Measurements from ENCODE around the gene CADM3. TPM values are rescaled to one million over a fixed set of nuclear protein-coding genes. Genes with fewer than 3 reads are reported as not detected.

The CADM3 gene
- total RNA-seq, 1 donor from 2014 or later = 18.2 TPM

GRCh38 chr1:159144571-159144970, 26.8 kb upstream of the CADM3 start:
- Histone ChIP-seq H3K4me3 (ENCODE audit: insufficient read depth, low read depth, low read length) (no peak overlapping the region), H3K9me3 (ENCODE audit: insufficient read depth, low read depth, low read length) (no peaks in the 10 kb centered on the region), H3K79me2 (ENCODE audit: insufficient read depth, low read length) (no peaks in the 10 kb centered on the region), H3K36me3 (ENCODE audit: insufficient read depth, low read length) (no peaks in the 10 kb centered on the region), H3K4me2 (ENCODE audit: low read length) (no peak overlapping the region), H4K20me1 (ENCODE audit: insufficient read depth, low read length) (no peaks in the 10 kb centered on the region), H3K9ac (ENCODE audit: low read length) (no peak overlapping the region), H3K4me1 (ENCODE audit: insufficient read depth, low read length) (no peaks in the 10 kb centered on the region), H2AFZ (ENCODE audit: low read depth, low read length) (no peak overlapping the region), H3K27ac (ENCODE audit: low read depth, low read length) (no peak overlapping the region), H3K27me3 (ENCODE audit: insufficient read depth, low read length) (no peaks in the 10 kb centered on the region)
- TF ChIP-seq, protein P1, sequence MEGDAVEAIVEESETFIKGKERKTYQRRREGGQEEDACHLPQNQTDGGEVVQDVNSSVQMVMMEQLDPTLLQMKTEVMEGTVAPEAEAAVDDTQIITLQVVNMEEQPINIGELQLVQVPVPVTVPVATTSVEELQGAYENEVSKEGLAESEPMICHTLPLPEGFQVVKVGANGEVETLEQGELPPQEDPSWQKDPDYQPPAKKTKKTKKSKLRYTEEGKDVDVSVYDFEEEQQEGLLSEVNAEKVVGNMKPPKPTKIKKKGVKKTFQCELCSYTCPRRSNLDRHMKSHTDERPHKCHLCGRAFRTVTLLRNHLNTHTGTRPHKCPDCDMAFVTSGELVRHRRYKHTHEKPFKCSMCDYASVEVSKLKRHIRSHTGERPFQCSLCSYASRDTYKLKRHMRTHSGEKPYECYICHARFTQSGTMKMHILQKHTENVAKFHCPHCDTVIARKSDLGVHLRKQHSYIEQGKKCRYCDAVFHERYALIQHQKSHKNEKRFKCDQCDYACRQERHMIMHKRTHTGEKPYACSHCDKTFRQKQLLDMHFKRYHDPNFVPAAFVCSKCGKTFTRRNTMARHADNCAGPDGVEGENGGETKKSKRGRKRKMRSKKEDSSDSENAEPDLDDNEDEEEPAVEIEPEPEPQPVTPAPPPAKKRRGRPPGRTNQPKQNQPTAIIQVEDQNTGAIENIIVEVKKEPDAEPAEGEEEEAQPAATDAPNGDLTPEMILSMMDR (IDR thresholded peaks at IDR 0.05; ENCODE audit: insufficient read depth, low read depth, low read length) = no peak
- TF ChIP-seq EZH2 (IDR thresholded peaks at IDR 0.05; ENCODE audit: insufficient read depth, low read length) = no peak
- Mint-ChIP-seq H3K27ac (ENCODE audit: unreplicated experiment) (no peak overlapping the region), H3K4me3 (ENCODE audit: unreplicated experiment) (no peak overlapping the region), H3K27me3 (ENCODE audit: low read depth, unreplicated experiment) (peaks cover 3% of the 10 kb centered on the region), H3K4me1 (ENCODE audit: low read depth, unreplicated experiment) (no peaks in the 10 kb centered on the region), H3K36me3 (ENCODE audit: low read depth, unreplicated experiment) (no peaks in the 10 kb centered on the region), H3K9me3 (ENCODE audit: unreplicated experiment) (peaks cover 3% of the 10 kb centered on the region)
- FAIRE-seq (peak; percentile 32), DNase-seq (ENCODE audit: low read depth) (no peak)

GRCh38 chr1:159146980-159147379, 24.4 kb upstream of the CADM3 start:
- Mint-ChIP-seq H3K27ac (ENCODE audit: unreplicated experiment) (no peak overlapping the region), H3K4me1 (ENCODE audit: low read depth, unreplicated experiment) (no peaks in the 10 kb centered on the region), H3K4me3 (ENCODE audit: unreplicated experiment) (no peak overlapping the region), H3K36me3 (ENCODE audit: low read depth, unreplicated experiment) (no peaks in the 10 kb centered on the region), H3K9me3 (ENCODE audit: unreplicated experiment) (peaks cover 5% of the 10 kb centered on the region), H3K27me3 (ENCODE audit: low read depth, unreplicated experiment) (no peaks in the 10 kb centered on the region)
- no peaks in the 10 kb centered on the region for H4K20me1 ChIP-seq (ENCODE audit: insufficient read depth, low read length)
- H2AFZ ChIP-seq (ENCODE audit: low read depth, low read length) = no peak overlapping the region
- no peak overlapping the region for H3K9ac ChIP-seq (ENCODE audit: low read length)
- no peaks in the 10 kb centered on the region for H3K36me3 ChIP-seq (ENCODE audit: insufficient read depth, low read length)
- FAIRE-seq = no peak
- no peaks in the 10 kb centered on the region for H3K4me1 ChIP-seq (ENCODE audit: insufficient read depth, low read length)
- H3K4me2 ChIP-seq (ENCODE audit: low read length) = no peak overlapping the region
- no peak for DNase-seq (ENCODE audit: low read depth)
- TF ChIP-seq EZH2 (IDR thresholded peaks at IDR 0.05; ENCODE audit: insufficient read depth, low read length) = no peak
- TF ChIP-seq, protein P1 (IDR thresholded peaks at IDR 0.05; ENCODE audit: insufficient read depth, low read depth, low read length) = no peak
- H3K27ac ChIP-seq (ENCODE audit: low read depth, low read length) = no peak overlapping the region
- H3K4me3 ChIP-seq (ENCODE audit: insufficient read depth, low read depth, low read length) = no peak overlapping the region
- H3K27me3 ChIP-seq (ENCODE audit: insufficient read depth, low read length) = no peaks in the 10 kb centered on the region
- no peaks in the 10 kb centered on the region for H3K9me3 ChIP-seq (ENCODE audit: insufficient read depth, low read depth, low read length)
- H3K79me2 ChIP-seq (ENCODE audit: insufficient read depth, low read length) = no peaks in the 10 kb centered on the region

- no peaks in the 10 kb centered on the region for H3K36me3 Mint-ChIP-seq (ENCODE audit: low read depth, unreplicated experiment)
- no peaks in the 10 kb centered on the region for H3K79me2 ChIP-seq (ENCODE audit: insufficient read depth, low read length)
- no peak for TF ChIP-seq EZH2 (IDR thresholded peaks at IDR 0.05; ENCODE audit: insufficient read depth, low read length)
- TF ChIP-seq, protein P1 (IDR thresholded peaks at IDR 0.05; ENCODE audit: insufficient read depth, low read depth, low read length) = no peak
- FAIRE-seq = no peak
- H2AFZ ChIP-seq (ENCODE audit: low read depth, low read length) = no peak overlapping the region
- no peak for DNase-seq (ENCODE audit: low read depth)
- no peaks in the 10 kb centered on the region for H3K27me3 ChIP-seq (ENCODE audit: insufficient read depth, low read length)
- H3K27ac Mint-ChIP-seq (ENCODE audit: unreplicated experiment) = no peak overlapping the region
- H3K4me1 ChIP-seq (ENCODE audit: insufficient read depth, low read length) = no peaks in the 10 kb centered on the region
- H3K9me3 Mint-ChIP-seq (ENCODE audit: unreplicated experiment) = peaks cover 13% of the 10 kb centered on the region
- H3K9me3 ChIP-seq (ENCODE audit: insufficient read depth, low read depth, low read length) = no peaks in the 10 kb centered on the region
- no peak overlapping the region for H3K9ac ChIP-seq (ENCODE audit: low read length)
- no peaks in the 10 kb centered on the region for H3K27me3 Mint-ChIP-seq (ENCODE audit: low read depth, unreplicated experiment)
- no peak overlapping the region for H3K4me3 ChIP-seq (ENCODE audit: insufficient read depth, low read depth, low read length)
- H3K4me1 Mint-ChIP-seq (ENCODE audit: low read depth, unreplicated experiment) = no peaks in the 10 kb centered on the region
- H3K4me2 ChIP-seq (ENCODE audit: low read length) = no peak overlapping the region
- no peaks in the 10 kb centered on the region for H3K36me3 ChIP-seq (ENCODE audit: insufficient read depth, low read length)
- H3K4me3 Mint-ChIP-seq (ENCODE audit: unreplicated experiment) = no peak overlapping the region
- no peaks in the 10 kb centered on the region for H4K20me1 ChIP-seq (ENCODE audit: insufficient read depth, low read length)
- no peak overlapping the region for H3K27ac ChIP-seq (ENCODE audit: low read depth, low read length)
Observed at GRCh38 chr1:159152031-159152430, 19.4 kb upstream of the CADM3 start.
